HG03097 (cell line): Measurements from ENCODE around the gene SORCS2.

Experiments
- ATAC-seq: cut with Tn5 transposase; IDR thresholded peaks from one replicate; pipeline ENCODE4 v1.9.1; 2021; ENCODE audit not compliant: unreplicated experiment, low FRiP score

Gene SORCS2

DNA sequence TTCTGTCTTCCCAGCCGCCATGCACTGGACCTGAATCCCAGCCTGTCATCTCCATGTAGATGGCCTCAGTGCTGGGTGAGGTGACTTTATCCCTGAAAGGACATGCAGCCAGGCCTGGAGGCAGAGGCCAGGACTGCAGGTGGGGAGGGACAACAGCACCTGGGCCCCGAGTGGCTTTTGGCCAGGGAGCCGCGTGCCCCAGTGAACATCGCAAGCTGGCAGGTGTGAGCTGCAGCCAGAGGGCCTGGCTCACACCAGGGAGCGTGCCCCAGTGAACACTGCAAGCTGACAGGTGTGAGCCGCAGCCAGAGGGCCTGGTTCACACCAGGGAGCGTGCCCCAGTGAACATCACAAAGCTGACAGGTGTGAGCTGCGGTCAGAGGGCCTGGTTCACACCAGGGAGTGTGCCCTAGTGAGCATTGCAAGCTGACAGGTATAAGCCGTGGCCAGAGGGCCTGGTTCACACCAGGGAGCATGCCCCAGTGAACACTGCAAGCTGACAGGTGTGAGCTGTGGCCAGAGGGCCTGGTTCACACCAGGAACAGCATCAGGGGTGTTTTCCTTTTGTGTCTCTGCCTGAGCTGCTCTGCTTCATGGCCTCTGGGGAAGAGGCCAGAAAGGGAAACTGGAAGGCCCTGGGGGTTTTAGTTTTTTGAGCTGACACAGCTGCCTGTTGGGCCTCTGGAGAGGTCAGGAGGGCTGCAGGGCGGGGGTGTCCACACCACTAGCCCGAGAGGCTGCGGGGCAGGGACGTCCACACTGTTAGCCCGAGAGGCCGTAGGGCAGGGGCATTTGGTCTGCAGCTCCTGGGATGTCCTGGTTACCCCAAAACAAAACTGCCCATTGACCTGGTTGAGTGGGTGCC lies 265.1 kb downstream of the SORCS2 start:
- no peak for ATAC-seq

DNA sequence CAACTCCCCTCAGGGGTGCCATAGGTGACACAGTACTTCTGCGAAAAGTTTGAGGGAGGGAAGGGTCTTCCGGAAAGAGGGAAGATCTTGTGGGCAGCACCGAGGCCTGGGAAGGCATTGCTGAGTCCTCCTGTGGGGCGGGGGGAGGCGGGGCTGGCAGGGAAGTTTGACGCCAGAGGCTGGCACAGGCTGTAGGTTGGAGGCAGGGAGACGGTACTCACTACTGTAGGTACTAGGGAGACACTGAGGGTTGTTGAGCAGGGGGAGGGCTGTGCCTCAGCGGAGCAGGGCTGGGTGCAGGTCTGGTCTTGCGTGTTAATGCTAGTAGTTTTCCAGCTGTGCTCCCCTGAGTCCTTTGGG lies 265.7 kb downstream of the SORCS2 start:
- no peak for ATAC-seq

DNA sequence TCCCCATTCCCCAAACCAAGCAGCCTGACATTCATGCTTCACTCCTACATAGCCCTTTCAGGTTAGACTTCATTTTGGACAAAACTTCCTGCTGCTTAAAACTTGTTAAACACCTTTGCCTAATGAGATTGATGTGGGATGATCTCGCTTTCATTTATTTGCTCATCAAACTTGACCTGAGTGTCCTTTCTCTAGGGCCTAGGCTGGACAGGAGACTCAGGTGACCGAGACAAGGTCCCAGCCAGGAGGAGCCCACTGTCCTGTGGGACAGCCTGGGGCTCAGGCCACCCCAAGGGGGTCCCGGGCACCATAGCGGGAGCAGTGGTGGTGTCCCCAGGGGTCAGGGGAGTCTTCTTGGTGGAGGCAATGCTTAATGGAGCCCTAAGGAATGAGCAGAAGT lies 266.1 kb downstream of the SORCS2 start:
- no peak for ATAC-seq

DNA sequence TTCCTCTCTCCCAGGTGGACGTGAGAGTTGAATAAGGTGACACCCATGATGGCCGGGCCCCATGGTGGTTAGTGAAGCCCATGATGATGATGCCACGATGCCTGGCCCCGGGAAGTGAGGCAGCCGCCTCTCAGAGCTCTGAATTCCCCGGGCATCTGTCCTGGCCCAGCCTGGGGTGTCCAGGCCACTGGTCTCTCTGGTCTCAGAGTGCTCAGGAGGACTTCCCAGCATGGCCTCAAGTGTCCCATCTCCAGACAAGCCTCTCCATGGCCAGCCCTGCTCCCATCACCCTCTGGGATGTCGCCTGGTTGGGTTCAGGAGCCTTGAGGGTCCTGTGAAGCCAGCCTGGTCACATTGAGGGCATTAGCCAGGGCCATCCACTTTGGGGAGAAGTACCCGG lies 267.1 kb downstream of the SORCS2 start:
- no peak for ATAC-seq

DNA sequence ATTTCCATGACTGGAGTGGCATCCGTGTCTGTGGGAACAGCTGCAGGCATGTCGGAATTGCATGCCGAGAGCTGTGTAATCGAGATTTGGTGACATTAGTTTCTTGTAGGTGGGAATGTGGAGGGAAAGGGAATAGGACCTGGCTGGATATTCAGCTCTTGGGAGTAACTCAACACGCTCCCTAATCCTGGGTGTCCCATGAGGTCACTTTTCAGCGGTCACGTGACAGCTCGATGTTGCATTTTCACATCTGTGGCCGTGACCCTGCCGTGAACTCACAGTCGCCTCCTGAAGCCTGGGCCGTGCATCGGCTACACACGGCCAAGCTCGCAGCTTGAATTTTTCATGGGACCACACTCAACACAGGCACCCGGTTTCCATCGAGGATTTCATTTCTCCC lies 268.2 kb downstream of the SORCS2 start:
- no peak for ATAC-seq

DNA sequence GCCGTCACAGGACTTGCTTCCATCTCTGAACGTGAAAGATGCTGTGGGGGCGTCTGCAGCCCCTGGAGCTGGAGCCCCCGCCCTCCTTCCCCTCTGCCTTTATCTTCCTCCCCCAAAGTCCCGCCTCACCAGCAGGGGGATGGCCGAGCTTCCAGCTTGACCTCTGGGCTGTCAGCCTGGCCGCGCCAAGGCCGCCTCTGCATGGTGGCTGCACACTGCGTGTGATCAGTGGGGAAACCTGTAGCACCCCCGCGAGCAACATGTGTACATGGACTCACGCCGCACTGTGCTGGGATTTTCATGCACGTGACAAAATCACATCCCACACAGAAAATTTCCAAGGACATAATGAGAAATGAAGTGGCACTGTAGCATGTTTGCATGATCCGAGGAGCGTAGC lies 268.9 kb downstream of the SORCS2 start:
- no peak for ATAC-seq

DNA sequence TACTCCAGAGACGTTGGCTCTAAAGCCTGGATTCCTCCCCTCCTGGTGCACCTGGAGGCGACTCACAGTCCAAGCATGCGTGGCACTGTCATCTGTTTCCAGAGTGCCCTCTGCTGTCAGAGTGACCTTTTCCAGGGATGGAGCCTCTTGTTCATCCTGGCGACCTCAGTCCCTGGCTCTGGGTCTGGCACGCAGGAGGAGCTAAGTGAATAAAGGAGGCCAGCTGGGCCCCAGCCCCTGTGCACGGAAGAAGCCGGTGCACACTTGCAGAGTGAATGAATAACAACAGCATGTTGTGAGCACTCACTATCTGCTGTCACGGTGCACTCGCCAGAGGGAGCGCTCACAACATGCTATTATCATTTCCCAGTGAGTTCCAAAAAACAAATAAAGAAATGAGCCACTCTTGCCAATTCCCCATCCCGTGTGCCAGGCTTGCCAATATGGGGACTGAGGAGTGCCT lies 270.2 kb downstream of the SORCS2 start:
- ATAC-seq = no peak

DNA sequence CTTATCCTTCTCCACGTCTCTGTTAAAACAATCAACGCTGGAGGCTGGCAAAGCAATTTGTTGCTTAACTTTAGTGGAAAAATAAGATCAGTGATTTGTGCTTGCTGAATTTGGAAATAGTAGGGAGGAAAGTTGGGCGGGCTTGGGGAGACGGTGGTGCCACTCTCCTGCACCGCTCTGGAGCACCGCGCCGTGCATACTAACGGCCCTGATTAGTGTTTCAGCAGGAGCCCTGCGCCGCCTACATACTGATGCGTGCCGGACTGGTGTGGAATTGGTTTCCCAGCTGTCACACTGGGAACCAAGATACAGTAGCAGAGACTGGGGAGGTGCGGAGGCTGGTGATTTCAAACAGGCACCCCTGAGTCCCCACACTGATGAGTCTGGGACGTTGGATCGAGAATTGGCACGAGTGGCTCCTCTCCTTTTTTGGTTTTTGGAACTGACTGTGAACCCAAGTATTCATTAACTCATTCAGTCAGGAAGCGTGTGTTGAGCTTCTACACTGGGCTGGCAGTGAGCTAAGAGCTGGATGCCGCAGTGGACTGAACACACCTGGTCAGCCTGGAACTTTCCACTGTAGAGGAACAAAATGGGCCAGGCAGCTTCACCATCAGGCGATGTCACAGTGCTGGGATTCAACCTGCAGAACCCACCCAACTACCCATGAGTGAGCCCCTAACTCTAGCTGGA lies 271.4 kb downstream of the SORCS2 start:
- ATAC-seq = no peak

DNA sequence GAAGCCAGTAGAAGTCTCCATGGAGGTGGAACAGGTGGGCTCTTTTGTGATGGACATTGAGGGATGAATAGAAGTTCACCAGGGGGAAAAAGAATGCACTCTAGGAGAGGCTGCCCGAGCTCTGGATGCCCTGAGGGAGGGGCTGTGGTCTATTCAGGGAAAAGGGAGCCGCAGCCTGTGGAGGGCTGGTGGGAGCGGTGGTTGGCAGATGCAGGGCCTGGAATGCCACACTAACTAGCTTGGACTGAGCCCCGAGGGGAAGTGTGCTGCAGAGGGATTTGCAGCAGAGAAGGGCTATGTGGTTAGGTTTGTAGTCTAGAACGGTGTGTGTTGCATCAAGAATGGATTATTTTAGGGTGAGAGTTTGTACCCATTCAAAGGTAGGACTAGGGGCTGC lies 271.9 kb downstream of the SORCS2 start:
- no peak for ATAC-seq

DNA sequence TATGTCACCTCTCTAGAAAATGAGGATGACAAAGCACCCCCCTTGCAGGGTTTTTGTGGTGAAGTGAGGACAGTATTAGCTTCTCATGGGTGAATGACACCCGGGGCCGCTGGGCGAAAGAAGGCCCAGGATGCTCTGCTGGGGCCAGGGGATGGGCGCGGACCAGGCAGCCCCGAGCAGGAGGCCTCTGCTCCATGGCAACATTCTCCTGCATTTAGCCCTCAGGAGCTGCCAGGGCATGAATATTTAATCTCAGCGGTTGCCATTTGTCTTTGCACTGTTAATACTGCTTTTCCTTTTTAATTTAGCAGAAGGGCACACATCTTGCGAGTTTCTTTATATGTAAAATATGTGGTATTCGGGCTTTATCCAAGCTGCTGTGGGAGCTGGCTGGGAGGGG lies 272.7 kb downstream of the SORCS2 start:
- ATAC-seq = no peak

DNA sequence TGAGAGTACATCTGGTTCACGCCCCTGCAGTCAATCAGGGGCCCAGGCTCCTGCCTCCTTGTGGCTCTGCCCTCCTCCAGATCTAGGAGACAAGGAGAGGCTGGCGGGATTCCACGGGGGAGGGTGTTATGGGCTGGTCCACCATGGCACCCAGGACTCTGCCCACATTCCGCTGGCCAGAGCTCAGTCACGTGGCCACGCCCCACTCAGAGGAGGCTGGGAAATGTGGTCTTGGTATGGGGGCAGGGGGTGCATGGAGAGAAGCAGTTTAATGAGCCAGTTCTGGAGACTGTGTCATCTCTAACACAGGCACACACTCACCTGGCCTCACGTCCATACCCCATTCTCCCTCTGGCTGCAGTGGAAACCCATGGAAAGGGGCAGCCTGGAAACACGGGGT lies 273.9 kb downstream of the SORCS2 start:
- ATAC-seq = no peak

DNA sequence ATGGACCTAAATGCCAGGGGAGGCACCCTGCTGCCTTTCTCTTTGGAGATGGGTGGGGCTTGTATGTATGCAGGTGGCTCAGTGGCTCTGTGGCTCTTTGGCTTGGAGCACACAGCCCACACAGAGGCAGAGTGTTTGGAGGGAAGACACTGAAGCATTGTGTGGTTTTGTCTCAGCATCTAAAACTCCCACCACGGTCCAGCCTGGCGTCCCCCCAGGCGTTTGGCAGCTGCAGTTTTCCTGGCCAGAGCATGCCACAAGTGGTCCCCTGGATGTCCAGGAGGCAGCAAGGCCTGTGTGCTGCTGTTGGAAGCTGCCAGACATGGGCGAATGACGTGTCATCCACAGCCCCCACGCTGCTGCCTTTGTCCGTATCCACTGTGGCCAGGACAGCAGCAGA lies 274.6 kb downstream of the SORCS2 start:
- no peak for ATAC-seq

DNA sequence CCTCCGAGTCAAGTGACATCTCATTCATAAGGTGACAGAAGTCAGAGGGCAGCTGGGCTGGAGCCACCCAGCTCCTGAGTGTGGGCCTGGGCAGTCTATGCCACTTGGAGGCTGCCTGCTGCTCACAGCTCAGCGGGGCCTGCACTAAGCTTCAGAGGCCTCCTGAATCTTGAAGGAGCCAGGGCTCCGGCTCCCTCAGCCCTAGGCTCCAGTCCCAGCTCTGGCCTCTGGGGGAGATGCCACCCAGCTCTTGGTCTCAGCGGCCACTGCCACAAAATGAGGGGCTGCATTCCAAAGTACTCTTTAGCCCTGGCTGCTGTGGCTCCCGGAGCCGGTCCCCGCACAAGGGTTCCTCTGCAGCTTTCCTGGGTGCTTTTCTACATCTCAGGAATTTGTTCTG lies 275.1 kb downstream of the SORCS2 start:
- ATAC-seq = no peak

DNA sequence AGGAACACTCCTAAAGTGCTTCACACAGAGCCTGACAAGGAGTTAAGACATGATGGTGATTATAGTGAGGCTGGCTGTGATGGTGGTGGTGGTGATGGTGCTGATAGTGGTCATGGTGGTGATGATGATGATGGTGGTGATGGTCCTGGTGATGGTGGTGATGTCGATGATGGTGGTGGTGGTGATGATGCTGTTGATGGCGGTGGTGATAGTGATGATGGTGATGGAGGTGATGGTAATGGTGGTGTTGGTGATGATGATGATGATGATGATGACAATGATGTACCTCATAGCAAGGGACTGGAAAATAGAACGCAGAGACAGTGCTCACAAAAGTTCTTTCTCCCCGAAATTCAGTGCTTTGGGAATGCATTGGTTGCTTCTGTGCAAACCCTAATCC lies 276.7 kb downstream of the SORCS2 start:
- no peak for ATAC-seq

DNA sequence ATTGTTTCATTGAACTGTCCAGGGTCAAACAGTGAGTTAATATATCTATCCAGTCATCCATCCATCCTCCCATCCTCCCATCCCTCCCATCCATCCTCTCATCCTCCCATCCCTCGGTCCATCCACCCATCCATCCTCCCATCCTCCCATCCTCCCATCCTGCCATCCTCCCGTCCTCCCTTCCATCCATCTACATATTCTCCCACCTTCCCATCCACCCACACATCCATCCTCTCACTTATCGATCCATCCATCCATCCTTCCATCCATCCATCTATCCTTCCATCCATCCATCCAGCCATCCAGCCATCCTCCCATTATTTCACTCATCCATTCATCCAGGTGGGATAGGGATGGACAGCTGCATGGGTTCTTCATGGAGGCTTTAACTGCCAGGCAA lies 277.8 kb downstream of the SORCS2 start:
- no peak for ATAC-seq

DNA sequence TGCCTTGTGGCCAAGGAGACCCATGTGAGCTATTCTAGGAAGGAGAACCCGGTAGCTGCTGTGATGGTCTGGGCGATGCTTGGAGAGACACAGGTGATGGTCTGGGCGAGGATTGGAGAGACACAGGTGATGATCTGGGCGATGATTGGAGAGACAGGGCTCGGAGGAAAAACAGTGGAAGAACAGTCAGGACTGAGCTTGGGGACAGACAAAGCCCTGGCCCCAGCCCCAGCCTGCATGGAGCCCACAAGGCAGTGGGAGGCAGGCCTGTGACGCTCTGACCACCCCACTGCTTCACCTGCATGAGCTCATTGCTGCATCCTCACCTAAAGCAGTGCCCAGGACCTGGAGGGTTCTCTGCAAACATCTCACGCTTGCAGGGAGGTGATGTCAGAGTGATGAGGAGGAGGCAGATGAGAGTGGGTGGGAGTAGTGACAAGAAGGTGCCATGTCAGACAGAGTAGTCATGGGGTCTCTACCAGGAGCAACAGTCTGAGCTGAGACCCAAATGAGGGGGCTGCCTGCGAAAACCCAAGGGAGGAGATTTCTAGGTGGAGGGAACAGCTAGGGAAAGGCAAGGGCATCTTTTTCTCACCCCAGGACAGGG lies 278.3 kb downstream of the SORCS2 start:
- no peak for ATAC-seq

DNA sequence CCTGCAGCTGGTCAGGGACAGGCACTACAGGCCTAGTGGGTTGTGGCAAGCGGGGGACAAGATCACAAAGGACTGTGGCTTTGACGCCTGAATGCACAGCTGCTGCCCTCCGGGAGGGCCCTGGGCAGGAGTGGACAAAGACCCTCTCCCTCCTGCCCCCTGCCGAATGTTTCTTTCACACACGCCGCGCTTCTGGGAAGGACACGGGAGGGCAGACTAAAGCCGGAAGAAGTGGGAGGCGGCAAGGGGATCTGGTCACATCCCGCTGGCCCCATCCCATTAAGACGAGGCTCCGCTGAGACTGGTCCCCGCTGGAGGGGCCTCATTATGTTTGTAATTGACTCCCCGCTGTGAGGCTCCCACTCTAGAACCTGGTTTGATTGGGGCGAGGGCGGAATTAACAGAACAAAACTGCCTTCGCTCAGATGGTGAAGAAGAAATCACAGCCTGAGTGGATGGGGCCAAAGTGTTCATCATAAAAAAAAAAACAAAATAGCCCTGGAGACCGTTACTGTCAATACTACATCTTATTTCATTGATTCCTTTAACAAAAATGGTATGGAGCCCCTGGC lies 280.2 kb downstream of the SORCS2 start:
- no peak for ATAC-seq

DNA sequence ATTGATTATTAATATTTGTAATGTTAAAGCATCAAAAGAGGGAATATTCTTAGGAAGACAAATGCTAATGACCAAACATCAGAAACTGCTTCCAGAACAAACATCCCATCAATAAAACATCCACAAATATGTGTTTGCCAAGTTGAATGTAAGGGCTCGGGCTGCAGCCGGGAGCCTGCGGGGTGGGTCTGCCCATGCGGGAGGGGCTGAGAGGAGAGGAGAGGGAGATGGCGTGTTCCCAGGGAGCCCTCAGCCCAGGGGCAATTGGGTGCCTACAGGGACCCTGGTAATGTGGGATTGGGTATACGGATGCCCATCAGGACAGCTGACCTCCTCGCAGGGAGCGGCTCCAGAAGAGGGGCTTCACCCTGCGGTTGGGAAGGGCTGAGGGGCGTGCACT lies 280.7 kb downstream of the SORCS2 start:
- ATAC-seq = no peak

DNA sequence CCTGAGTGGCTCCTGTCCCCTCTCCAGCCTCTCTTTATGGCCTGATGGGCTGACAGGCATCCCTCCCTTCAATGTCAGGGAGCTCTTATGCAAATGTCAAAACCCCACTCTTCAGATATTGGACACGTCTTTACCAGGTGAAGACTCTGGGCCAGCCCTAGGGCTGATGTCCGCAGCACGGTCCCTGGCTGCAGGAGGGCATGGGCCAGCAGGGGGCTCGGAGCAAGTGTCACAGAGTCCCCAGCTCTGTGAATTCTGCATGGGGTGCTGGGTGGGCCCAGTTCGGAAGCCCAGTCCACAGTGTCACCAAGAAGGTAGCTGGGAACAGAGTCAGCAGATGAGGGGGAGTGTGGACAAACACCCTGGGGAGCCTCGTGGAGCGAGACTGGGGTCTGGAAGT lies 282.0 kb downstream of the SORCS2 start:
- no peak for ATAC-seq

DNA sequence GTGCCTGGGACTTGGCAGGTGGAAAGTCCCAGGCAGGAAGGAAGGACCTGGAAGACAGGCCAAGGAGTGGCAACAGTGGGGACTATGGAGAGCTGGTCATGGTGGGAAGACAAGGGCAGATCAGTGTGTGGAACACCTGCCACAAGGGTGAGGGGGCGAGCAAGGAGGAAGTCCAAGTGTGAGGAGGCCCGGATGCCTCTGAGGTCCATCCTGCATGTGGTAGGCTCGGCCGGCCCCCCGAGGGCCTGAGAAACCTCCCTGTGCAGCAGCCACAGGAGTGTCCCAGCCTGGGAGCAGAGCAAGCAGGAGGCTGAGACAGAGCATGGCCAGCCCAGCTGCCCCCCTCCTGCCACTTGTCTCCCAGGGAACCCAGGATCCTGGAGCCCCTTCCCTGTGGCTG lies 282.9 kb downstream of the SORCS2 start:
- ATAC-seq = no peak

DNA sequence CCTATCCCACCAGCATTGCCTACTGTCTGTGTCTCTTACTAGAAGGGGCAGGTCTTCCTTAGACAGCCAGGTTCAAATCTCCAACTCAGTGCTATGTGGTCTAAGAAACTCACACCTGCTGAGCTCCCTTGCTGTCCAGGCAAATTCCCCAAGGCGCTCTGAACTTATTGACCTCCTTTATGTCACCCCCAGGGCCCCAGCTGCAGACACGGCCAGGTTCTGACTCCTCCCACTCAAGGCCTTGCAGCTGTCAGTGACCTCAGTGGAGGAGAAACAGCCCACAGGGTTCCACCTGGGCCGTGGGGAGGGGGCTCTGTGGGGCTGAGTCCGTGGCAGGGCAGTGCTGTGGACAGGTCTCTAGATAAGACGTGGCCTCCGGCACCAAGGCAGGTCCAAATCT lies 284.5 kb downstream of the SORCS2 start:
- ATAC-seq = no peak
